GM19328 (cell line): Measurements from ENCODE around the gene DMAC2.
"Not testable (repeated sequence)": the region's sequence is repeated elsewhere in the genome, so short reads cannot be mapped to it uniquely, and the experiment has no call there.

Experiments used
- ATAC-seq: cut with Tn5 transposase; IDR thresholded peaks from one replicate; pipeline ENCODE4 v1.9.1; 2021; ENCODE audit warnings: mild to moderate bottlenecking, moderate library complexity; ENCODE audit not compliant: unreplicated experiment

The DMAC2 gene

GRCh38 chr19:41402010-41402409 is 37.7 kb downstream of the DMAC2 start:
- ATAC-seq = no peak

GRCh38 chr19:41401483-41401882 is 38.2 kb downstream of the DMAC2 start:
- ATAC-seq = no peak

GRCh38 chr19:41399525-41399924 is 40.2 kb downstream of the DMAC2 start:
- ATAC-seq = no peak

GRCh38 chr19:41399091-41399490 is 40.6 kb downstream of the DMAC2 start:
- ATAC-seq = no peak

- ATAC-seq = no peak
Observed at GRCh38 chr19:41398598-41398997, 41.1 kb downstream of the DMAC2 start.

- no peak for ATAC-seq
Observed at GRCh38 chr19:41398050-41398418, 41.7 kb downstream of the DMAC2 start.

- peak; percentile 77 for ATAC-seq
Observed at GRCh38 chr19:41397086-41398049, 42.3 kb downstream of the DMAC2 start, which contains the start of the genes BCKDHA and EXOSC5. TSS of gene BCKDHA (plus strand) at chr19:41397818. CDS start at chr19:41397828, 10 bp downstream. TSS of gene EXOSC5 (minus strand) at chr19:41397359. CDS start at chr19:41397328, 31 bp downstream.

- no peak for ATAC-seq
Observed at GRCh38 chr19:41395355-41395754, 44.4 kb downstream of the DMAC2 start.

GRCh38 chr19:41392775-41393174 is 46.9 kb downstream of the DMAC2 start:
- ATAC-seq = no peak

GRCh38 chr19:41391618-41392017 is 48.1 kb downstream of the DMAC2 start:
- no peak for ATAC-seq

- ATAC-seq = no peak
Observed at GRCh38 chr19:41386442-41386841, 53.3 kb downstream of the DMAC2 start.

- ATAC-seq = no peak
Observed at GRCh38 chr19:41384351-41384750, 55.4 kb downstream of the DMAC2 start.

GRCh38 chr19:41381536-41381935 is 58.2 kb downstream of the DMAC2 start:
- not testable (repeated sequence) for ATAC-seq
